ENCODE data around the gene STK32C.

GRCh38 chr10:132247943-132248342 lies 59.8 kb downstream of the STK32C start:
- TF ChIP-seq CTCF (IDR thresholded peaks at IDR 0.05; ENCODE audit: insufficient read depth, low read length) (no peak), POLR2AphosphoS5 (IDR thresholded peaks at IDR 0.05; ENCODE audit: low read depth) (no peak)
- TF ChIP-seq, protein P1, sequence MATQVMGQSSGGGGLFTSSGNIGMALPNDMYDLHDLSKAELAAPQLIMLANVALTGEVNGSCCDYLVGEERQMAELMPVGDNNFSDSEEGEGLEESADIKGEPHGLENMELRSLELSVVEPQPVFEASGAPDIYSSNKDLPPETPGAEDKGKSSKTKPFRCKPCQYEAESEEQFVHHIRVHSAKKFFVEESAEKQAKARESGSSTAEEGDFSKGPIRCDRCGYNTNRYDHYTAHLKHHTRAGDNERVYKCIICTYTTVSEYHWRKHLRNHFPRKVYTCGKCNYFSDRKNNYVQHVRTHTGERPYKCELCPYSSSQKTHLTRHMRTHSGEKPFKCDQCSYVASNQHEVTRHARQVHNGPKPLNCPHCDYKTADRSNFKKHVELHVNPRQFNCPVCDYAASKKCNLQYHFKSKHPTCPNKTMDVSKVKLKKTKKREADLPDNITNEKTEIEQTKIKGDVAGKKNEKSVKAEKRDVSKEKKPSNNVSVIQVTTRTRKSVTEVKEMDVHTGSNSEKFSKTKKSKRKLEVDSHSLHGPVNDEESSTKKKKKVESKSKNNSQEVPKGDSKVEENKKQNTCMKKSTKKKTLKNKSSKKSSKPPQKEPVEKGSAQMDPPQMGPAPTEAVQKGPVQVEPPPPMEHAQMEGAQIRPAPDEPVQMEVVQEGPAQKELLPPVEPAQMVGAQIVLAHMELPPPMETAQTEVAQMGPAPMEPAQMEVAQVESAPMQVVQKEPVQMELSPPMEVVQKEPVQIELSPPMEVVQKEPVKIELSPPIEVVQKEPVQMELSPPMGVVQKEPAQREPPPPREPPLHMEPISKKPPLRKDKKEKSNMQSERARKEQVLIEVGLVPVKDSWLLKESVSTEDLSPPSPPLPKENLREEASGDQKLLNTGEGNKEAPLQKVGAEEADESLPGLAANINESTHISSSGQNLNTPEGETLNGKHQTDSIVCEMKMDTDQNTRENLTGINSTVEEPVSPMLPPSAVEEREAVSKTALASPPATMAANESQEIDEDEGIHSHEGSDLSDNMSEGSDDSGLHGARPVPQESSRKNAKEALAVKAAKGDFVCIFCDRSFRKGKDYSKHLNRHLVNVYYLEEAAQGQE (IDR thresholded peaks at IDR 0.05; ENCODE audit: insufficient replicate concordance, low read depth) = no peak
